ENCODE data around the gene PDE6B.
"Not testable (repeated sequence)": the region's sequence is repeated elsewhere in the genome, so short reads cannot be mapped to it uniquely, and the experiment has no call there.

Gene PDE6B

GRCh38 chr4:622071-622995, 3.0 kb upstream of the PDE6B start:
- DNase-seq (ENCODE audit: low read depth, low spot score): no peak

GRCh38 chr4:622996-623913, 2.1 kb upstream of the PDE6B start:
- no peak for DNase-seq (ENCODE audit: low read depth, low spot score)

GRCh38 chr4:623914-624566, 1.3 kb upstream of the PDE6B start:
- no peak for DNase-seq (ENCODE audit: low read depth, low spot score)

GRCh38 chr4:625631-626161, 323 bp downstream of the PDE6B start:
- DNase-seq (ENCODE audit: low read depth, low spot score): no peak

- no peak for DNase-seq (ENCODE audit: low read depth, low spot score)
Observed at GRCh38 chr4:626201-627091, 1.1 kb downstream of the PDE6B start.

GRCh38 chr4:627347-628125, 2.2 kb downstream of the PDE6B start:
- DNase-seq (ENCODE audit: low read depth, low spot score): no peak

- no peak for DNase-seq (ENCODE audit: low read depth, low spot score)
Observed at GRCh38 chr4:628311-628741, 3.0 kb downstream of the PDE6B start.

GRCh38 chr4:628821-629635, 3.7 kb downstream of the PDE6B start:
- no peak for DNase-seq (ENCODE audit: low read depth, low spot score)

- no peak for DNase-seq (ENCODE audit: low read depth, low spot score)
Observed at GRCh38 chr4:629636-629914, 4.2 kb downstream of the PDE6B start.

- no peak for DNase-seq (ENCODE audit: low read depth, low spot score)
Observed at GRCh38 chr4:629915-630641, 4.7 kb downstream of the PDE6B start.

- DNase-seq (ENCODE audit: low read depth, low spot score): no peak
Observed at GRCh38 chr4:630656-631055, 5.3 kb downstream of the PDE6B start.

- no peak for DNase-seq (ENCODE audit: low read depth, low spot score)
Observed at GRCh38 chr4:632196-632790, 6.9 kb downstream of the PDE6B start.

GRCh38 chr4:632926-633325, 7.6 kb downstream of the PDE6B start:
- no peak for DNase-seq (ENCODE audit: low read depth, low spot score)

- no peak for DNase-seq (ENCODE audit: low read depth, low spot score)
Observed at GRCh38 chr4:633406-633805, 8.0 kb downstream of the PDE6B start.

GRCh38 chr4:633976-634598, 8.7 kb downstream of the PDE6B start:
- DNase-seq (ENCODE audit: low read depth, low spot score): no peak

GRCh38 chr4:634599-634985, 9.2 kb downstream of the PDE6B start:
- DNase-seq (ENCODE audit: low read depth, low spot score): no peak

- not testable (repeated sequence) for DNase-seq (ENCODE audit: low read depth, low spot score)
Observed at GRCh38 chr4:635066-635835, 9.9 kb downstream of the PDE6B start.
